HG03196 (cell line): ENCODE data around the gene EXOSC6.
A peak's percentile ranks its signal among the peaks of the same experiment; 100 is the strongest.
"Not testable (repeated sequence)": the region's sequence is repeated elsewhere in the genome, so short reads cannot be mapped to it uniquely, and the experiment has no call there.

Source experiments
- ATAC-seq: cut with Tn5 transposase; IDR thresholded peaks from one replicate; pipeline ENCODE4 v1.9.1; 2021; ENCODE audit not compliant: unreplicated experiment

Gene EXOSC6

DNA sequence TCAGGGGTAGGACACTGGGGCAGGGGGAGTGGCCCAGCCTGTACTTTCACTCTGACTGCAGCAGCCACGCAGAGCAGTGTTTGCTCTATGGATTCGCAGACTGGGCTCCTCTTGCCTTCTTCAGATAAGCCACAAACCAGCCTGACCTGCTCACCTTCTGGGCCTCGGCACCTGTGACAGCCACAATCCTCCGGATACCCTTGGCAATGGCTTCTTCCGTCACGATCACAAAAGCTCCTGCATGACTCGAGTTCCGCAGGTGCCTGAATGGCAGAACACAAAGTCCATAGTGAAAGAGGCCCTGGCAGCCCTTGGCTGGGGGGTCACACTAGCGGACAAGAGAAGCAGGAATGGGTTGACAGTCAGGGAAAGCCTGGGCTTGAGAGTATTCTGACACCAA lies 3.8 kb upstream of the EXOSC6 start:
- ATAC-seq, result no peak

DNA sequence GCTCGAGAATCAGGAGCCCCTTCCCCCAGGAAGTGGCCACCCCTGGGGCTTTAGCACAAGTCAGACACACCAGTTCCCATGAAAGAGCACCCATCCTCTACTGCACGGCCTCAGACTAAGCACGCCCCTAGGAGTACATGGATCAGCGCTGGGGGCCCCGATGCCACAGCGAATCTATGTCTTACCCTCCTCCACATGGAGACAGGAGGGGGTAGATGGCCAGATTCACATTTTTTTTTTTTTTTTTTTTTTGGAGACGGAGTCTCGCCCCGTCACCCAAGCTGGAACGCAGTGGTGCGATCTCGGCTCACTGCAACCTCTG lies 3.2 kb upstream of the EXOSC6 start:
- ATAC-seq, result no peak

DNA sequence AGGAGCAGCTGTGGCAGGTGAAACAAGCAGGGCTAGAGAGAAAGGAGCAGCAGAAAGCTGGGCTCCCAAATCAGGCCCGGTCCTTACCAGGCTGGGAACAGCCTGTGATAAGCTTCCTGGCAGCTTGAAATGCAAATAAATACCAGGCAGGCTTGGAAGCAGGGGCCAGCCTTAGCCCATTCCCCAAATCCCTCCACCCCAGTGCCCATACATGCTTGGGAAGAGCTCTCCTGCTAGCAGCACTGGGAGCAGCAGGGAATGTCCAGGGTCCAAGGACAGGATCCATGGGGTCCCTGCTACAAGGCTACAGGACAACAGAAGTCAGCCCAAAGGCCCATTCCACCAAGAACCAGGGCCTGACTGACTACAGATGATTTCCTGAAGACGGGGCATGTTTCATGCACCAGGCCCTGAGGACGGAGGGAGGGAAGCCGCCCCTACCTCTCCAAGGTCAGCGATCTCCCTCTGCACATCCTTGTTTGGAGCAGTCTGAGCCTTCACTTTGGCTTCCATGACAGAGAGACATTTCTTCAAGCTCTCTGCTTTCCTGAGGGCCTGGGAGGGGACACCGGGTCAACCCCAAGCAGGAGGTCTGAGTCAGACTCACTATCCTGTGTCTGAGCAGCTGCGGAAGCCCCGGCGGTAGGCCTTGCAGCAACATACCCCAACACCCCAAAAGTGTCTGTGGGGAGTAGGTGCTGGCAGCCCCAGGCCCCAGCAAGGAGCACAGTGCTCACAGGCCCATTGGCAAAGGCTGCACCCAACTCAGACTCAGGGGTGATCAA lies 2.6 kb upstream of the EXOSC6 start:
- ATAC-seq, result no peak

DNA sequence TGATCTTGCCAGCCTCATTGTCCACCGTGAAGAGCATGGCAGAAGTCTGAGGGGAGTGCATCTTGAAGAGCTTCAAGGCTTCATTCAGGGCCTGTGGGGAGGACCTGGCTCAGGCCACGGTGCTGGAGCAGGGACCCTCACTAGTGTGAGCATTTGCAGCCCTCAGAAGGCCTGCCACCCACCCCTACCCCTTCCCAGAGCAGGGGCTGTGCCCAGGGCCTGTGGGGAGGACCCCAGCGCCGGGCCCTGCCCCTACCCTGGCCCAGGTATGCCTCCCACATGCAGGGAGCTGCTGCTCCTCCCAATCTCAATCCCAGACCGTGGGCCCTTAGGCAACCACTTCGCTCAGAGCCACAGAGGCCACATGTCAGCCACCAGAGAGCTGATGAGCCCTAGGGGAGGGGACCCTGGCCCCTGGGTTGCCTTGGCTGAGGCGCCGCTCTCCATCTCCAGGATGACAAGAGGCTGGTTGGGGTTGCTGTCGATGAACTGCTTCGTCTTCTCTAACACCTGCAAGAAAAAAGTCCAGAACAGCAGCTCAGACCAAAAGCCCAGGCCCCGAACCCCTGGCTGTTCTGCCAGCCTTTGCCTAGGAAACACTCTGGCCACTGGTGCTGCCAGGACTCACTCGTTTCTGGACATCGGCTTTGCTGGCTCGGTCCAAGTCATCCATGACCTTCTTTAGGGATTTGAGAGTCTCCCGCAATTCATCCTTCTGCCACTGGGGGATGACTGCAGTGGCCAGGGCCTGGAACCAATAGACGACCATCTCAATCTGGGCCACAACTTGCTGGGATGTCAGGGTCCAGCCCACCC lies 1.8 kb upstream of the EXOSC6 start:
- ATAC-seq, result no peak

DNA sequence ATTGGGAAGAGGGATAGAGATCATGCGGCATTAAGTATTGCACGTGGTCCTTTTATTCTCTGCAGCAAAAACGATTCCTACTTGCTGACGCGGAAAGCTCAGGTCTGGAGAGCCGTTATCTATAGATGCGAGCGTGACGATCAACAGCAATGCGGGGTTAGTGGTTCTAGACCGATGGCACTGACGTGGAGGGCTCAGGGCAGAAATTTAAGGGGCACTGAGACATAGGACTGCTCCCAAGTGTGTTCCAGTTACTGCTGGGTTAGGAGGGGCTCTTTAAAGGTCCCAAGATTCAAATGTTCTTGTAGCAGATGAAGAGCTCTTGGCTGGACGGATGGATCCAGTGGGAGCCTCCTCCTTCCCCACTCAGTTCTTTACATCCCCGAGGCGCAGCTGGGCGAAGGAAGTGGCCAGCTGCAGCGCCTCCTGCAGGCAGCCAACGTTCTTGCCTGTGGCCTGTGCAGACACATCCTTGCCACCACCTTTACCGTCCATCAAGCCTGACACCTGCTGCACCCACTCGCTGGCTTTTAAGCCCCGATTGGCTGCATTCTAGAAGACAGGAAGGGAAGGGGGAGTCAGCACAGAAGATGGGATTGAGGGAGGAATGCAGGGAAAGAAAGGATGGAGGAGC lies 732 bp upstream of the EXOSC6 start:
- no peak for ATAC-seq

DNA sequence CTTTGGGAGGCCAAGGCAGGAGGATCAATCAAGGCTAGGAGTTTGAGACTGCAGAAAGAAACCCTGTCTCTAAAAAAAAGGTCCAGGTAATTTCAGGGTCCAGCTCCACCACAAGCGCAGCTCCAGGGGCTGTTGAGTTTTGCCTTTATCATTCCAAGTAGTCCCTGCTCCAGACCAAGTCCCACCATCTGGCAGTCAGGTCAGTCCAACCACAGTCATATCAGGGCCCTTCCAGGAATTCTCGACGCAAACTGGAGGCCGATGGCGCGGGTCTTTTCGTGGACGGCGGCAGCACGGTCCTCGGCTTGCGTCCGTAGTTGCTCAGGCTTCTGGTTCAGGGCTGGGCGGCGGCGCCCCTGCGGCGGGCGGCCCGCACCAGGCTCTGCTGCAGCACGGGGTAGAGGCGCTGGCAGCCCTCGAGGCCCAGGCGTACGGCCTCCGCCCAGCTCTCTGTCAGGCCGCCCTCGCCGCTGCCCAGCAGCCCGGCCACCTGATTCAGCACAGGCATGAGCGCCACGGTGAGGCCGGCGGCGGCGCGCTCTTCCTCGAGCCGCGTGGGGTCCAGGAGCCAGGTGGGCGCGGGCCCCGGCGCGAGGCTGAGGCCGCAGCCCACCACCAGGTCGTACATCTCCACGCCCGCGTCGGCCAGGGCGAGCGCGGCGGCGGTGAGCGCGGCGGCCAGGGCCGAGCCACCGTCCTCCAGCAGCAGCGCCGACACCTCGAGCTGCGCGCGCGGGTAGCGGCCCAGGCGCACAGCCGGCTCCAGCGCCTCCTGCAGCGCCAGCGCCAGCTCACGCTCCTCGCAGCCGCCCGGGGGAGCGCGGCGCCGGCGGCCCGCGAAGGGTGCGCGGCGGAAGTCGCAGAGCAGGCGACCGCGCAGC lies 752 bp downstream of the EXOSC6 start:
- peak; percentile 35 for ATAC-seq

DNA sequence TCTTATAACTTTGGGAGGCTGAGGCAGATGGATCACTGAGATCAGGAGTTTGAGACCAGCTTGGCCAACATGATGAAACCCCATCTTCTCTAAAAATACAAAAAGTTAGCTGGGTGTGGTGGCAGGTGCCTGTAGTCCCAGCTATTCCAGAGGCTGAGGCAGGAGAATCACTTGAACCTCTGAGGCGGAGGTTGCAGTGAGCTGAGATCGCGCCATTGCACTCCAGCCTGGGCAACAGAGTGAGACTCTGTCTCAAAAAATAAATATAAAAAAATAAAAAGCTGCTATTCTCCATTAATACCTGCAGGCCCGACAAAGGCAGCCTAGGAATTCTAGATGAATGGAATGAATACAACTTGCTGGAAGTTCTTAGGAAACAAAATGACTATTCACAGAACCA lies 2.0 kb downstream of the EXOSC6 start:
- ATAC-seq, result not testable (repeated sequence)

DNA sequence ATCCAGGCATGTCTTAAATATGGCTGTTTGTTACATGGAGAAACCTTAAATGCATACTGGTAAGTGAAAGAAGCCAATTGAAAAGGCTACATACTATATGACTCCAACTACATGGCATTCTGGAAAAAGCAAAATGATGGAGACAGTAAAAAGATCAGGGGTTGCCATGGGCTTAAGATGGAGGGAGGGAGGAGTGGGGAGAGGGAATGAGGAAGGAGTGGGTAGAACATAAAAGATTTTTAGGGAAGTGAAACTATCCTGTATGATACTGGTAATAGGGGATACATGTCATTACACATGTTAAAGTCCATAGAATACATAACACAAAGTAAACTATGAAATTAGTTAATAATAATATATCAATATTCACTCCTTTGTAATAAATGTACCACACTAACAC lies 13.0 kb downstream of the EXOSC6 start:
- ATAC-seq, result not testable (repeated sequence)

DNA sequence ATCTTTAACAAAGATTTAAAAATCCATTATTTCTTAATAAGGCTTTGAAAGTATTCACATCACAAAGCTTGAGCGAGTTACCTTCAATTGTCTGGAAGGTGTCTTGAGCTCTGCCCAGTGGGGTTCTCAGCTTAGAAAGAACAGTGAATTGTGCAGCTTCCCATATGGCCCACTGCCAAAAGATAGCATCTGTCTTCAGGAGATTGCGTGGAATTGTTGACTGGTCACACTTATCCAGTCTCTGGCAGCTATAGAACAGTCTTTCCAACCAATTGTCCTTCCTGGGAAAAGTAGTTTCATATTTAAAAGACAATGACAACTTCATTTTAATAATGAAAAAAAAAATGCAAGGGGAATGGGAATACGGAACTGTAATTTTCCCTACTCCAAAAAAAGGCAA lies 19.9 kb downstream of the EXOSC6 start:
- not testable (repeated sequence) for ATAC-seq

DNA sequence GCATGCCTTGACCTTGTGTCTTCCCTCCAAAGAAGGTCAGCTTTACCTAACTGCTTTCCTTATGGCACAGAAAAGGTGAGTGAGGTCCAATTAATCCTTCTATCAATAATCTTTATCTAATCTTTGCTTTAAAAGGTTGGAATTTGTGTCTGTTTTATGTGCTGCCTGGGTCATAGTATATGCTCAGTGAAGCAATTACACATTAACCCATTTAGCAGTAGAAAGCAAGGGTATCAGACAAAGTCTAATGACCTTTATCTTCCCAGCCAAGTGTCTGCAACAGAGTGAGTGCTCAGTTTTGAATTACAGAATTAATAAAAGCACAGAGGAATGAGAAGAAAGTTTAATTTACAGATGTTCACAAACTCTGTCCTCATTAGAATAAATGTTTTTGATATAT lies 25.7 kb downstream of the EXOSC6 start:
- not testable (repeated sequence) for ATAC-seq

DNA sequence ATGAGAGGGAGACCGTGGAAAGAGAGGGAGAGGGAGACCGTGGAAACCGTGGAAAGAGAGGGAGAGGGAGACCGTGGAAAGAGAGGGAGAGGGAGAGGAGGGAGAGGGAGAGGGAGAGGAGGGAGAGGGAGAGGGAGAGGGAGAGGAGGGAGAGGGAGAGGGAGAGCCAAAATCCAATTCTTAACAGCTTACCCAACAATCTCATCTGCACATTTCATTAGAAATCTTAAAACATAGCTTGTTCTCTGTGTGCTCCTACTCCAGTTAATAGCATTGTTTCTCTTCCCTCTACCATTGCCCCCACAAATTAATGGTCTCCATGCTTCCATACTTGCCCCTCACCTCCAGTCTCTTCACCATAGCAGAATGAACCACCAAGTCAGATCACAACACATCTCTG lies 26.3 kb downstream of the EXOSC6 start:
- not testable (repeated sequence) for ATAC-seq

DNA sequence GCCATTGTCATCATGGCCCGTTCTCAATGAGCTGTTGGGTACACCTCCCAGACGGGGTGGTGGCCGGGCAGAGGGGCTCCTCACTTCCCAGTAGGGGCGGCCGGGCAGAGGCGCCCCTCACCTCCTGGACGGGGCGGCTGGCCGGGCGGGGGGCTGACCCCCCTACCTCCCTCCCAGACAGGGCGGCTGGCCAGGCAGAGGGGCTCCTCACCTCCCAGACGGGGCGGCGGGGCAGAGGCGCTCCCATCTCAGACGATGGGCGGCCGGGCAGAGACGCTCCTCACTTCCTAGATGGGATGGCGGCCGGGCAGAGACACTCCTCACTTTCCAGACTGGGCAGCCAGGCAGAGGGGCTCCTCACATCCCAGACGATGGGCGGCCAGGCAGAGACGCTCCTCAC lies 27.1 kb downstream of the EXOSC6 start:
- ATAC-seq, result not testable (repeated sequence)

DNA sequence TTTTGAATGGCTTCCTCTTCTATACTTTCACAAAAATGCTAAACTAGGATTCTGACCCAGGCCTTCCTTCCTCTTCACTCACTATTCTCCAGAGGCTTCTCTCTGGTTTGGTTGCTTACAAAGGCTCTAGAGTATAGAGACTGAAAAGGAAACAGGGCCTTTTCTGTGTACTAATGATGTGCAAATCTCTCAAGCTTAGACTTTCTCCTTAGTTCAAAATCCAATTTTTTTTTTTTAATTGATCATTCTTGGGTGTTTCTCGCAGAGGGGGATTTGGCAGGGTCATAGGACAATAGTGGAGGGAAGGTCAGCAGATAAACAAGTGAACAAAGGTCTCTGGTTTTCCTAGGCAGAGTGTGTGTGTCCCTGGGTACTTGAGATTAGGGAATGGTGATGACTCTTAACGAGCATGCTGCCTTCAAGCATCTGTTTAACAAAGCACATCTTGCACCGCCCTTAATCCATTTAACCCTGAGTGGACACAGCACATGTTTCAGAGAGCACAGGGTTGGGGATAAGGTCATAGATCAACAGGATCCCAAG lies 27.7 kb downstream of the EXOSC6 start:
- ATAC-seq, result not testable (repeated sequence)

DNA sequence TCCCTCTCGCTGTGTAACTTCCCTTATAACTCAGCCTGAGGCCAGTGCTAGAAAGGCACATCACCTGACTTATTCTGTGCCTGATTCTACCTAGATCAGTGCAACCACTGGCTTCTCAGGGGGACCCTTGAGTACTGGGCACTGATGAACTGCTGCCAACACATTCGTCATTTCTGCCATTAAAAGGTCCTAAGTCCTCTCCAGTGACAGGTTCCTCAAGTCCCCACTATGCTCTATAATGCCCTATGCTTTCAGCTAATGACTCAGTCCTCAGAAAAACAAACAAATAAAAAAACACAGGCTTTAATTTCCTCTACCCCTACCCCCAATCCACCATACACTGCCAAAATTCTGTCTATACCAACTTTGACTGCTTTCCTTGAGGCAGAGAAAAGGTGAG lies 28.5 kb downstream of the EXOSC6 start:
- ATAC-seq, result not testable (repeated sequence)

DNA sequence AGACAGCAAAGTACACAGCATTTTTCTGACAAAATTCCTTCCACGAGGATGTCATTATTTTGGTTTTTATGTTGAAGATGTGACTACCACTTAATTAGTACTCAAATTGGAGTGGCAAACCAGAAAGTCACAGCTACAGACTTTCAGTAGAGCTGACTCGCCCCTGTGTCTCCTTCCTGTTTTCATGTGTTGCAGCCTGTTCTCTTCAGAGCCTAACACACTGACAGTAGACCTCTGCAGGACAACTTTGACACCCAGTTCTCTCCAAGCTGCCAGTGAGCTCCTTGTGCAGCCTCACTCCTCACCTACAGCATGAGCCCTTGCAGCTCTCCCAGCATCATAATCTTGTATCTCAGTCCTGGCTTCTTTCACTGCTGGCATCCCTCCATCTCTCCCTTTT lies 29.2 kb downstream of the EXOSC6 start:
- ATAC-seq, result not testable (repeated sequence)

DNA sequence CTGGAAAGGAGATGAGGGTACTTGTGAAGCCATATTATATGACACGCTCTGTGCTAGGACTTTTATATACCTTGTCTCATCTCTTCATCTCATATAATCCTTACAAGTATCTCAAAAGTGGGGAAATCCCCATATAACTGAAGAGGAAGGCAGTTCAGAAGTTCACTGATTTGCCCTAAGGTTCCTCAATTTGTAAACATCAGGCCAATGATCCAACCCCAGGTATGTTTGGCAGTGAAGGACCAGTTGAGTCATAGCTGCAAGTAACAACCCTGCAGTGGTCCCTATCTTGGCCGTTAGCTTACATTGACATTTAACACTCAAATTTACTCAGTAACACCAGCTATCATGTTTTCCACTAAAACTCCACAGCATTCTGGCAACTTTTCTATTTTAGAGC lies 33.2 kb downstream of the EXOSC6 start:
- ATAC-seq, result not testable (repeated sequence)

DNA sequence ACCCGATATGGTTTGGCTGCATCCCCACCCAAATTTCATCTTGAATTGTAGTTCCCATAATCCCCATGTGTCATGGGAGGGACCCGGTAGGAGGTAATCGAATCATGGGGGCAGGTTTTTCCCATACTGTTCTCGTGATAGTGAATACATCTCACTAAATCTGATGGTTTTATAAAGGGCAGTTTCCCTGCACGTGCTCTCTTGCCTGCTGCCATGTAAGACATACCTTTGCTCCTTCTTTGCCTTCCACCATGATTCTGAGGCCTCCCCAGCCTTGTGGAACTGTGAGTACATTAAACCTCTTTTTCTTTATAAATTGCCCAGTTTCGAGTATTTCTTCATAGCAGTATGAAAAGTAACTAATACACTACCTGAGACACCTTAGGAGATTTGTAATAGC lies 45.4 kb downstream of the EXOSC6 start:
- ATAC-seq, result not testable (repeated sequence)

DNA sequence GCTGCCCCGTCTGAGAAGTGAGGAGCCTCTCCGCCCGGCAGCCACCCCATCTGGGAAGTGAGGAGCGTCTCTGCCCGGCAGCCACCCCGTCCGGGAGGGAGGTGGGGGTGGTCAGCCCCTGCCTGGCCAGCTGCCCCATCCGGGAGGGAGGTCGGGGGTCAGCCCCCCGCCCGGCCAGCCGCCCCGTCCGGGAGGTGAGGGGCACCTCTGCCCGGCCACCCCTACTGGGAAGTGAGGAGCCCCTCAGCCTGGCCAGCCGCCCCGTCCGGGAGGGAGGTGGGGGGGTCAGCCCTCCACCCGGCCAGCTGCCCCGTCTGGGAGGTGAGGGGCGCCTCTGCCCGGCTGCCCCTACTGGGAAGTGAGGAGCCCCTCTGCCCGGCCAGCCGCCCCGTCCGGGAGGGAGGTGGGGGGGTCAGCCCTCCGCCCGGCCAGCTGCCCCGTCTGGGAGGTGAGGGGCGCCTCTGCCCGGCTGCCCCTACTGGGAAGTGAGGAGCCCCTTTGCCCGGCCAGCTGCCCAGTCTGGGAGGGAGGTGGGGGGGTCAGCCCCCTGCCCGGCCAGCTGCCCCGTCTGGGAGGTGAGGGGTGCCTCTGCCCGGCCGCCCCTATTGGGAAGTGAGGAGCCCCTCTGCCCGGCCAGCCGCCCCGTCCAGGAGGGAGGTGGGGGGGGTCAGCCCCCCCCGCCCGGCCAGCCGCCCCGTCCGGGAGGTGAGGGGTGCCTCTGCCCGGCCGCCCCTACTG lies 46.9 kb downstream of the EXOSC6 start:
- ATAC-seq, result not testable (repeated sequence)

DNA sequence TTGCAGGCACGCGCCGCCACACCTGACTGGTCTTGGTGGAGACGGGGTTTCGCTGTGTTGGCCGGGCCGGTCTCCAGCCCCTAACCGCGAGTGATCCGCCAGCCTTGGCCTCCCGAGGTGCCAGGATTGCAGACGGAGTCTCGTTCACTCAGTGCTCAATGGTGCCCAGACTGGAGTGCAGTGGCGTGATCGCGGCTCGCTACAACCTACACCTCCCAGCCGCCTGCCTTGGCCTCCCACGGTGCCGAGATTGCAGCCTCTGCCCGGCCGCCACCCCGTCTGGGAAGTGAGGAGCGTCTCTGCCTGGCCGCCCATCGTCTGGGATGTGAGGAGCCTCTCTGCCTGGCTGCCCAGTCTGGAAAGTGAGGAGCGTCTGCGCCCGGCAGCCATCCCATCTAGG lies 47.7 kb downstream of the EXOSC6 start:
- ATAC-seq, result not testable (repeated sequence)

DNA sequence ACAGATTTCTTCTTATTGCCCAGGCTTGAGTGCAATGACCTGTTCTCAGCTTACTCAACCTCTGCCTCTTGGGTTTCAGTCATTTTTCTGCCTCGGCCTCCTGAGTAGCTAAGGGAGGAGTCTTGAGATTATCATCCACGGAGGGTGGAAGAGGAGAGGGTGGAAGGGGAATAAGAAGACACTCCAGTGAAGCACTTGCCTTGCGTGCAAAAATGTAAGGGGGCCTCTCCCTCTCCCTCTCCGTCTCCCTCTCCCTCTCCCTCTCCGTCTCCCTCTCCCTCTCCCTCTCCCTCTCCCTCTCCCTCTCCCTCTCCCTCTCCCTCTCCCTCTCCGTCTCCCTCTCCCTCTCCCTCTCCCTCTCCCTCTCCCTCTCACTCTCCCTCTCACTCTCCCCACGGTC lies 48.2 kb downstream of the EXOSC6 start:
- not testable (repeated sequence) for ATAC-seq
